SU-DHL-6 (cell line): ENCODE measurements around the gene AP1B1.

Source experiments
- CTCF ChIP-seq: fragments of 200-600 bp; sonication (generic); IDR thresholded peaks from one replicate; pipeline ENCODE4 v1.5.1; 2017; ENCODE audit warnings: antibody characterized with exemption, mild to moderate bottlenecking, low read length, moderate library complexity; ENCODE audit not compliant: insufficient read depth, poor library complexity, severe bottlenecking
- EZH2phosphoT487 ChIP-seq: fragments of 200-600 bp; sonication (generic), shearing (Covaris generic); conservative IDR thresholded peaks from 2 replicates; pipeline ENCODE4 v1.6.1; 2018; ENCODE audit warnings: mild to moderate bottlenecking, antibody characterized with exemption, low read length, moderate library complexity, mixed read lengths

GRCh38 chr22:29335656-29336055, 52.7 kb downstream of the AP1B1 start:
- TF ChIP-seq CTCF: no peak
- TF ChIP-seq EZH2phosphoT487: no peak
